Stimulated activated CD4-positive, alpha-beta T cell treated with anti-CD3 and anti-CD28 coated beads, Interleukin-15, amount 100 ng/mL, for 48 hours (primary cell): ENCODE data around the gene HPCAL1.

Source experiments
- DNase-seq, 2 donors: peaks; one replicate each; pipeline ENCODE4 v3.0.0-alpha.2; 2020; ENCODE audit warnings: low read depth in 2 of 2

HPCAL1 gene

DNA sequence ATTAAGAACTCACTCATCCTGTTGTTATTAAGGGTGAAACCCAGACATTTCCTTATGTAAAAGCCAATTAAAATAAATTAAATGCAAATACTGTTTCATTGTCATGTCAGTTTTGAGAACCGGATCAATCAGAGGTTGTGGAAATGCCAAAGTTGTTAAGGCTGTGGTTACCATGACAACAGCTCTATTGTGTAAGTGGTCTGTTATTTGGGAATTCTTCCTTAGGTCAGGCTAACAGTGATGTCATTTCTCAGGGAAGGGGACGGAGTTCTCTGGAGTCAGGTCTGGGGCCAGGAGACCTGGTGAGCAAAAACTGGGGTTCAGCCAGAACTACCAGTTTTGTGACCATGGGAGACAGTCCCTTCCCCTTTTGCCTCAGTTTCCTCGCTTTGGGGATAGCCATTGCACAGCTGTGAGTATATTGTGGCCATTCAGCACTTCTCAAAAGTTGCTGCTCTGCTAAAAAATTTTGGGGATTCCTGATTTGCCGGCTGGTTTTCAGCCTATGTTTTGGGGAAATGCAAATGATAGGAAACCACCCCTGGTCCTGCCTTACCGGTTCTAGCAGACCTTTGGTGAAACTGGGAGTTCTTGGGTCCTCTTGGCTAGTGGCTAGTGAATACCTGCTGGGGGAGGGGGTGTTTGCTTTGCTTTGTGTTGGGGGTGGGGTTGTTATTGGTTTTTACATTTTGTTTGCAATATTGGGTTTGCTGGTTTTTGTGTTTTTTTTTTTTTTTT lies 21.6 kb downstream of the HPCAL1 start:
- no peak for DNase-seq

DNA sequence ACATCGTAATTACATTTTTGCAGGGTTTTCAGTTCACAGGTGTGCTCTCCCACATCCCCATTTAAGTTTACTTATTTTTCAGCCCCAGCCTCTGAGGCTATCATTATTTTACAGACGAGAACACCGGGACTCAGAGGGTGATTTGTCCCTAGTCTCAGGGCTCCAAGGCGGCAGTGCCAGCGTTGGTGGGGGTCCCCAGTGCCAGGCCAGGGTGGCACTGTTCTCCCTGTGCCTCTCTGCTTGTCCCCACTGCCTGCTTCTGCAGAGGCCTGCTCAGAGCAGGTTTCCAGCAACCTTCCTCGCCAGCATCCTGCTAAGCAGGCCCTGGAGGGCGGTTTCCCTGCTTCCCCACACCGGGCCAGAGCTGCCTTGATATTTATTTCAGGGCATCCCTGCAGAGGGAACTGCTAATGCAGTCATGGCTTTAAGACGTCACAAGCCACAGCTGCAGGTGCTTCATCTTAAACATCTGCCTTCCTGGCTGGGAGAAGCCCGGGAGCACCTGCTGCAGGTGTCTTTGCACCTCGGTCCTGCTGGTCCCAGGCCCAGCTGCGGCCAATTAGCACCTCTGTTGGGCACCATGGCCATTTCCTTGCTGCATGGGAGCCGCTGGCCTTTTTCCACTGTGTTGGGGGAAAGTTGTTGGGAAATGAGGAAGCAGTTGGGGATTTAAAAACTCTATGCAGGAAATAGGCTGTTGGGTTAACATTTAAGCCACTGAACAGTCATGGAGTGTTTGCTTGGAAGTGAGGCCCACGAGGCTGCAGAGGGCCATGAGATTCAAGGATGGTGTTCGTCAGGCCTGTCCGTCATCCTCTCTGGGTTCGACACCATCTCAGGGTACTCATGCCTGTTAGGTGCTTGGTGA lies 22.8 kb downstream of the HPCAL1 start:
- no peak for DNase-seq

GRCh38 chr2:10326151-10326616 lies 23.5 kb downstream of the HPCAL1 start:
- DNase-seq: no peak

- no peak for DNase-seq
These were observed 24.2 kb downstream of the HPCAL1 start for GRCh38 chr2:10326707-10327594.

DNA sequence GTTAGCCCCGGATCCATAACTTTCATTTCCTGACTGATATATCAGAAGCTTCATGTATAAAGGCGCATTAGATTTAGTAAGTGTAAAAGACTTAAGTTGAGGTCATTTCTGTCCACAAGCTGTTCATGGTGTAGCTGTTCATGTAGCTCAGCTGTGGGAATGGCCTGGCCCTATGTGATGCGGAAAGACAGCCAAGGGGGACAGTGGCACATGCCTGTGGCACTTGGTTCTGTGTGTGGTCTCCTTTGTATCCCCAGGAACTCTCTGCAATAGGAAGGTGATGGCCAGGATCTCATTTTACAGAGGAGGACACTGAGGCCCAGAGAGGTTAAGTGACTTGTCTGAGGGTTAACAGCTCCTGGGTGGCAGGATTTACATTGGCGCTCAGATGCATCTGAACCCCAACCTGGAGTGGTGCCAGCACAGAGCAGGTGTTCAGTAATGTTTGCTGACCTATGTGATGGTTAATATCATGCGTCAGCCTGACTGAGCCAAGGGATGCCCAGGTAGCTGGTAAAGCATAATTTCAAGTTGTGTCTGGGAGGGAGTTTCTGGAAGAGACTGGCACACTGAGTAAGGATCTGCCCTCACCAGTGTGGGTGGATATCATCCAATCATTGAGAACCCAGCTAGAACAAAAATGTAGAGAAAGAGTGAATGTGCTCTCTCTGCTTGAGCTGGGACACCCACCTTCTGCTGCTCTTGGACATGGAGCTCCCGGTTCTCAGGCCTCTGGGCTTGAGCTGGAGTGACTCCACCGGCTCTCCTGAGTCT lies 25.4 kb downstream of the HPCAL1 start:
- DNase-seq: no peak

GRCh38 chr2:10328670-10329579 lies 26.2 kb downstream of the HPCAL1 start:
- no peak for DNase-seq

GRCh38 chr2:10329580-10329879 lies 26.8 kb downstream of the HPCAL1 start:
- no peak for DNase-seq

- DNase-seq: no peak
These were observed 27.4 kb downstream of the HPCAL1 start for GRCh38 chr2:10329880-10330699.

- no peak for DNase-seq
These were observed 28.0 kb downstream of the HPCAL1 start for GRCh38 chr2:10330700-10331026.

DNA sequence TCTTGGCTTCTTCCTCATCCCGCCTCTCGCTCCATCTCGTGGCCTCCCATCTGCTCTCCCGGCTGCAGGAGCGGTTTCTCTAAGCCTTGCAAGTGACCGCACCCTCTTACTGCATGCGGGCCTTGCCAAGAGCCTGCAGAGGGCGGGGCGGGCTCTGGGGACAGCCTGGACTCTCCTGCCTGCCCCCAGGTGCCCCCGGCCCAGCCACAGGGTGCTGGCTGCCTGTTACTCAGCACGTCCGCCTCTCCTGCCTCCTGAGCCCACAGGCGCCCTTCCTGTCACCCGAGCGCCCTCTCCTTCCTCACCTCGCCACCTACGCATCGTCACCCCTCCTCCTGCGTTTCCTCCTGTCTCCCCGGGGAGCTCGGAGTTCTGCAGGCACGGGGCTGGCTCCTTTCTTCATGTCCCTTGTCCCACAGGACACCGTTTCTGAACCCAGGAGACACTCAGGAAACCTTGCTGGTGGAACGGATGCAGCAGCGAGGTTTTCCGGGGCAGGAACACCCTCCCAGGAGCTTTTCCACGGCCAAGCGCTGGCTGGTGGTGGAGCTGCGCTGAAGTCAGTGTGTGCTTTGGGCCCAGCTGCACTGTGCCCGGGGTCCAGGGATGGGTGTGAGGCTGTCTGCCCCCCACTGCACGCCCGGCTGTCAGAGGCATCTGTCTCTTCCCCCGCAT lies 28.5 kb downstream of the HPCAL1 start:
- peak; percentile 72 to 79 for DNase-seq

GRCh38 chr2:10331702-10332401 lies 29.1 kb downstream of the HPCAL1 start:
- DNase-seq: peak; percentile 65 to 71

DNA sequence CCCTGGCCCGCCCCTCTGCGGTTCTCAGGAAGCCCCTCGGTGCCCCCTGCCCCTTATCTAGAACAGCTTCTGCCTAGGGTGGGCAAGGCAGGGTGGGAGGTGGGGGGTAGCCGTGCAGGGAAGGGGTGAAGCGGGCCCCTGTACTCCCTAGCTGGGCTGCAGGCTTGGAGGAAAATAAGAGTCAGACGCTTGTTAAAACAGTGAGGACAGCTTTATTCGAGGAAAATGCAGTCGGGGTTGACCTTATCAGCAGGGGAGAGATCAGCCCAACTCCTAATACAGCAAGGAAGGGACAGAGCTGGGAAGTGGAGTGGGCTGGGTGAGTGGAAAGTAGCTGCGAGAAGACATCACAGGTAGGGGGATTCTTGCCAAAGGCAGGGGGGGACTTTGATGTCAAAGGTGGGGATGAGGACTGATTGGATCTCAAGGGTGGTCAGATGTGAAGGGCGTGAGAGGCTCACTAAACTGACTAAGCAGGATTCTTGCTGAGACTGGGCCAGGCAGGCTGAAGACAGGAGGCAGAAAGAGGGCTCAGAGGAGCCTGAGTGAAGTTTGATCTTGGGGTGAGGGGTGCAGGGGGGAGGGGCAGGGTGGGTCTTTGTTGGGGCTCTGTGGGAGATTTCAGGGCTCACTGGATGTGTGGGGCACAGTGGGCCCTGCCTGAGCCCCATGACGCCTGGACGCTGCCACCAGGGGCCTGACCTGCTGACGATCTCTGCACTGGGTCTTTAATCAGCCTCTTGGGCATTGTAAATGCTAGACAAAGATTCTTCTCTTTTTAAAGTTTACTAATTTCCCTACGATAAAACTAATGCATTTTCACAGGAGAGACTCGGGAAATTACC lies 29.9 kb downstream of the HPCAL1 start:
- DNase-seq: peak; percentile 25 to 31

- DNase-seq: no peak
These were observed 30.5 kb downstream of the HPCAL1 start for GRCh38 chr2:10333247-10333613.

- no peak for DNase-seq
These were observed 31.3 kb downstream of the HPCAL1 start for GRCh38 chr2:10333966-10334365.

DNA sequence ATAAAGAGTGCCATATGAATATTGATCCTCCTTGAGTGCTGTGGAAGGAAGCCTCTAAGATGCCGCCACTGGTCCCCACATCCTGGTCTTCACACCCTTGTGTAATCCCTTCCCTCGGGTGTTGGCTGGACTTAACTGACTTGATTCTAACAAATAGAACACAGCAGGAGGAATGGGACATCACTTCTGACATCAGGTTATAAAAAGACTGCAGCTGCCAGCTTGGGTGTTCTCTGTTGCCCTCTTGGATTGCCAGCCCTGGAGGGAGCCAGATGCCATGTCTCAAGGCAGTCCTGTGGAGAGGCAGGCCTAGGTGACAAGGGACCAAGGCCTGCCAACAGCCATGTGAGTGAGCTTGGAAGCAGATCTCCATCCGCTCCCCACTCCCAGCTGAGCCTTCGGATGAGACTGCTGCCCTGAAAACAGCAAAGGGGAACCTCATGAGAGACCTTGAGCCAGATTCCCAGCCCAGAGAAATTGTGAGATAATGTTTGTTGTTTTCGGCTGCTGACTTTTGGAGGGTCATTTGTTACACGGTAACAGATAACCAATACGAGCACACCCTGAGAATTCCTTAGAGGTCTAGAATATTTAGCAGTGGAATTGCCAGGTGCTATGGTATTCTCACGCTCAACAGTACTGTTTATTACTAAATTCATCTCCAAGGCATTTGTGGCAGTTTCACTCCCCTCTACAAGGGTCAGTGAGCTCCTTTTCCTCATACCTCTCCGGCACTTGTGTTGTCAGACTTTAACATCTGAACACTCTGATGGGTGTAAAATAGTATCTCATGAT lies 32.5 kb downstream of the HPCAL1 start:
- DNase-seq: no peak

GRCh38 chr2:10336283-10336682 lies 33.6 kb downstream of the HPCAL1 start:
- no peak for DNase-seq
